Omental fat pad (tissue), 4 donors: ENCODE measurements around the gene ARHGAP26. TPM values are rescaled to one million over a fixed set of nuclear protein-coding genes. Genes with fewer than 3 reads are reported as not detected.
"Not testable (repeated sequence)": the region's sequence is repeated elsewhere in the genome, so short reads cannot be mapped to it uniquely, and the experiment has no call there.

Source experiments
- ATAC-seq: fragments of 150-250 bp; one replicate; pipeline ENCODE4 v1.9.1; 2016; ENCODE audit warnings: mild to moderate bottlenecking, moderate library complexity; ENCODE audit not compliant: low FRiP score
- DNase-seq: peaks from one replicate; pipeline ENCODE4 v3.0.0-alpha.2; 2019; ENCODE audit warnings: low spot score
- total RNA-seq, 4 donors: library from RNA; depleted of rRNA; stranded (reverse); fragments of >200 nt; gene quantifications; one replicate each; pipeline ENCODE4 v1.1.0, GENCODE V29; 2016
- TF ChIP-seq, protein P1 (sequence below), 3 donors: fragments of 450-650 bp; IDR thresholded peaks; one replicate each; pipeline ENCODE4 v1.5.1; 2016 to 2017; ENCODE audit warnings: antibody characterized with exemption in 3 of 3, mild to moderate bottlenecking in 3 of 3, moderate library complexity in 2 of 3

ARHGAP26 gene
- total RNA-seq, 4 donors from 2014 or later: 40.4 to 134 (median 63.6) TPM

DNA sequence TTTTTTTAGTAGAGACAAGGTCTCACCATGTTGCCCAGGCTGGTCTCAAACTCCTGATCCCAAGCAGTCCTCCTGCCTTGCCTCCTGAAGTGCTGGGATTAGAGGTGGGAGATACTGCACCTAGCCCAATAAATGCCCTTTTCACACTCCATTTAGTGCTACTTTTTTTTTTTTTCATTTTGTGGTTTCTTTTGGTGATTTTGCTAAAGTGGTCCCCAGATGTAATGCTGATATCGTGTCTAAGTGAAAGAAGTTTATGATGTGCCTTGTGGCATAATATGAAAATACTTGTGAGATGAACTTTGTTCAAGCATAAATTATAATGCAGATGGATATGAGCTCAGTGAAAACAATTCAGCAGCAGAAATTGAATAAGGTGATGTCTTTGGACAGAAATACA, 227.4 kb downstream of the ARHGAP26 start:
- DNase-seq (no peak), ATAC-seq (no peak)
- TF ChIP-seq, protein P1, sequence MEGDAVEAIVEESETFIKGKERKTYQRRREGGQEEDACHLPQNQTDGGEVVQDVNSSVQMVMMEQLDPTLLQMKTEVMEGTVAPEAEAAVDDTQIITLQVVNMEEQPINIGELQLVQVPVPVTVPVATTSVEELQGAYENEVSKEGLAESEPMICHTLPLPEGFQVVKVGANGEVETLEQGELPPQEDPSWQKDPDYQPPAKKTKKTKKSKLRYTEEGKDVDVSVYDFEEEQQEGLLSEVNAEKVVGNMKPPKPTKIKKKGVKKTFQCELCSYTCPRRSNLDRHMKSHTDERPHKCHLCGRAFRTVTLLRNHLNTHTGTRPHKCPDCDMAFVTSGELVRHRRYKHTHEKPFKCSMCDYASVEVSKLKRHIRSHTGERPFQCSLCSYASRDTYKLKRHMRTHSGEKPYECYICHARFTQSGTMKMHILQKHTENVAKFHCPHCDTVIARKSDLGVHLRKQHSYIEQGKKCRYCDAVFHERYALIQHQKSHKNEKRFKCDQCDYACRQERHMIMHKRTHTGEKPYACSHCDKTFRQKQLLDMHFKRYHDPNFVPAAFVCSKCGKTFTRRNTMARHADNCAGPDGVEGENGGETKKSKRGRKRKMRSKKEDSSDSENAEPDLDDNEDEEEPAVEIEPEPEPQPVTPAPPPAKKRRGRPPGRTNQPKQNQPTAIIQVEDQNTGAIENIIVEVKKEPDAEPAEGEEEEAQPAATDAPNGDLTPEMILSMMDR (IDR thresholded peaks at IDR 0.05): no peak

- TF ChIP-seq, protein P1 (IDR thresholded peaks at IDR 0.05): no peak
- ATAC-seq (no peak), DNase-seq (no peak)
Observed at GRCh38 chr5:142998316-142999020, 228.3 kb downstream of the ARHGAP26 start.

DNA sequence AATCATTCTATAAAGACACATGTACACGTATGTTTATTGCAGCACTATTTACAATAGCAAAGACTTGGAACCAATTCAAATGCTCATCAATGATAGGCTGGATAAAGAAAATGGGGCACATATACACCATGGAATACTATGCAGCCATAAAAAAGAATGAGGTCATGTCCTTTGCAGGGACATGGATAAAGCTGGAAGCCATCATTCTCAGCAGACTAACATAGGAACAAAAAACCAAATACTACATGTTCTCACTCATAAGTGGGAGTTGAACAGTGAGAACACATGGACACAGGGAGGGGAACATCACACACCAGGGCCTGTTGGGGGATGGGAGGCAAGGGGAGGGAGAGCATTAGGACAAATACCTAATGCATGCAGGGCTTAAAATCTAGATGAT, 230.4 kb downstream of the ARHGAP26 start:
- not testable (repeated sequence) for ATAC-seq, DNase-seq

DNA sequence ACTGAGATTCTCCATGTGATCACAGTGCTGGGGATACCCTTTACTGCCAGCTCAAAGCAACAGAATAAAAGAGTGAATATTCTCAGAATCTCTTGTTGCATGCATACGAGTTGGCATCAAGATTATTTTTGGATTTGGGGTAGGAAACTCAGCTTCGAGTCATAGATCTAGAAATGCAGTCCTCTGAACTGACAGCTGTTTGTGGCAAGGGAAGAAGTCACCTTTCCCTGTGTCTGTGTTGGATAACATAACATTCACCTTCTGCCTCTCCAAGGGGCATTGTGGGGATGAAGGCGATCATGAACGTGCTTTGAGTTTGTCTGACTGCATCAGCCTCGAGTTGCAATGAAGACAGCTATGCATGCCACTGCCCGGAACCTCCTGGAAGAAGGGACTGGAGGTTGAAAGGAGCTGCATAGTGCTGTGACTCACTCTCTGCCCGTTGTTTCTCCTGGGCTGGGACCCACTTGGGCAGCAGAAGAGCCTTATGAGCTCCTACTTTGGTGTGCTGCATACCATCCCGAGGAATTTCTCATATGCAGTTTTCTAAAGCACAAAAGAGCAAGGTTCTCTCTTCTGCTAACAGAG, 231.7 kb downstream of the ARHGAP26 start:
- no peak for DNase-seq
- TF ChIP-seq, protein P1 (IDR thresholded peaks at IDR 0.05): no peak

GRCh38 chr5:143002459-143003327, 232.5 kb downstream of the ARHGAP26 start:
- ATAC-seq (peak; percentile 74), DNase-seq (no peak)
- TF ChIP-seq, protein P1 (IDR thresholded peaks at IDR 0.05): no peak

More for the DNA sequence above, 231.7 kb downstream of the ARHGAP26 start:
- no peak for ATAC-seq

DNA sequence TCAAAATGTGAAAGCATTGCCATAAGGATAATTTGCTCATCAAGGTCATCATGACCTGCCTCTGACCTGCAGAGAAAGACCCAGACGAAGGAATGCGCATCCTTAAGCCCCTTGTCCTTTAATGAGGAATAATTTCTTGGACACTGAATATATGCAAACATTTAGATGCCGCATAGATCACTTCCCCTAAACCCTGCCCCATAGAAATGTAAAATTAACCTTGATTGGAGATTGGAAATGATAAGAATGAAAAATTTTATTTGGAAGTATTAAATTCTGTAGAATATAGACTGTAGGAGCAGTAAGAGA, 233.1 kb downstream of the ARHGAP26 start:
- no peak for ATAC-seq
- no peak for DNase-seq
- TF ChIP-seq, protein P1 (IDR thresholded peaks at IDR 0.05): no peak

- DNase-seq: no peak
- no peak for ATAC-seq
- TF ChIP-seq, protein P1 (IDR thresholded peaks at IDR 0.05): no peak
Observed at GRCh38 chr5:143004361-143005145, 234.4 kb downstream of the ARHGAP26 start.
